HS-27A (cell line): Measurements from ENCODE around the gene ZC3H18.

ENCODE experiments used
- DNase-seq: peaks from one replicate; pipeline ENCODE4 v3.0.0-alpha.2; 2012; ENCODE audit warnings: low read depth, missing footprints

Gene ZC3H18

DNA sequence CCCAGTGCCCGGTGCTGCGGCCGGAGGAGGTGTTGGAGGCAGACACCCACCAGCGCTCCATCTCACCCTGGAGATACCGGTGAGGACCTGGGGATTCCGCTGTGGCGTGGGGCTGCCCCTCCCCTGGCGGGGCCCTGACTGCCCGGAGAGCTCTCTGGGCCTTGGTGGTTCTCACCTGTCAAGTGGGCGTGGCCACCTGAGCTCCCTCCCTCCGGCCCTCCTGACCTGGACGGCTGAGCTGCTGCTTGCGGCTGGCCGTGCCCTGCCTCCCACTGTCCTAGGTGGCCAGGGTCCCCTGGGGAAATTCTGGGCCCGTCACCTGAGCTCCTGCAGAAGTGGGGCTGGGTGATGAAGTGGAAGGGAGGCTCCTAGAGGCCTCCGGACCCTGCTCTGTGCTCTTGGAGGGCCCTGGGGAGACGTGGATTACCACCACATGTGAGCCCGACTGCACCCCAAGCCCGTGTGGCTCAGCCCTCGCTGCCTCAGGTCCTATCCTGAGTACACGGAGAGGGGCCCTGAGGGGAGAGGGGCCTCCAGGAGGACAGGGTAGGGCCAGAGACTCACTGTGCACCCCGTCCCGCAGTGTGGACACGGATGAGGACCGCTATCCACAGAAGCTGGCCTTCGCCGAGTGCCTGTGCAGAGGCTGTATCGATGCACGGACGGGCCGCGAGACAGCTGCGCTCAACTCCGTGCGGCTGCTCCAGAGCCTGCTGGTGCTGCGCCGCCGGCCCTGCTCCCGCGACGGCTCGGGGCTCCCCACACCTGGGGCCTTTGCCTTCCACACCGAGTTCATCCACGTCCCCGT lies 69.2 kb downstream of the ZC3H18 start:
- no peak for DNase-seq

DNA sequence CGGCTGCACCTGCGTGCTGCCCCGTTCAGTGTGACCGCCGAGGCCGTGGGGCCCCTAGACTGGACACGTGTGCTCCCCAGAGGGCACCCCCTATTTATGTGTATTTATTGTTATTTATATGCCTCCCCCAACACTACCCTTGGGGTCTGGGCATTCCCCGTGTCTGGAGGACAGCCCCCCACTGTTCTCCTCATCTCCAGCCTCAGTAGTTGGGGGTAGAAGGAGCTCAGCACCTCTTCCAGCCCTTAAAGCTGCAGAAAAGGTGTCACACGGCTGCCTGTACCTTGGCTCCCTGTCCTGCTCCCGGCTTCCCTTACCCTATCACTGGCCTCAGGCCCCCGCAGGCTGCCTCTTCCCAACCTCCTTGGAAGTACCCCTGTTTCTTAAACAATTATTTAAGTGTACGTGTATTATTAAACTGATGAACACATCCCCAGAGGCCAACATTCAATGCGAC lies 69.9 kb downstream of the ZC3H18 start:
- DNase-seq, result no peak

DNA sequence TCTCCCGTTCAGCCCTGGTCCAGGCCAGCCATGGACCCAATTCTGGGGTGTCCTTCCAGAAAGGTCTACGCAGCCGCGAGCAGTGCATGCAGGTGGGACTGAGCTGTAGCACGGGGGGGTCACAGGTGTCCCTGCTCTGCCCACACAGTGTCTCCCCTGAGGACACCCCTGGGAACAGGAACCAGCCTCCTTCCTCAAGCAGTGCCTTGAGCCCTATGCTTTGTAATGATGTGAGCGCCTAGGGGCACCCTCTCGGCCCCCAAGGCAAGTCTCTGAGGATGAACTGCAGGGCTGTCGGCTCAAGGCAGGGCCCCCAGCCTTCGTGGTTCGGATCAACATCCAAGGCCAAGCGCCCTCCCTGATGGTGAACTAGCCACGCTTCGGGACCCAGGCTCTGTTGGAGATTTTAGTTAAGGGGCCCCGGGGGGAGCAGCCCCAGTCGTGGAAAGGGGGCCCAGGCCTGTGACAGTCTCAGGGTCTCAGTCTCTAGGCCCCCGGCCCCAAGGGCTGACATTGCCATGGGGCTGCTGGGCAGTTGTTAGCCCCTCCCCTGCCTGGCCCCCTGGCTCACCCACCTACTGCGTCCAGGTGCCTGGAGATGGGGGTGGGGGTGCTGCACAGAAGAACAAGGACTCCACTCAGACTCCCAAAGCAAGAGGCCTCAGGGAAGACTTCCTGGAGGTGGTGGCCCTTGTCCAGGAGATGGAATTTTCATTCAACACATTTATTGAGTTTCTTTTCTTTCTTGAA lies 70.5 kb downstream of the ZC3H18 start:
- DNase-seq, result no peak

DNA sequence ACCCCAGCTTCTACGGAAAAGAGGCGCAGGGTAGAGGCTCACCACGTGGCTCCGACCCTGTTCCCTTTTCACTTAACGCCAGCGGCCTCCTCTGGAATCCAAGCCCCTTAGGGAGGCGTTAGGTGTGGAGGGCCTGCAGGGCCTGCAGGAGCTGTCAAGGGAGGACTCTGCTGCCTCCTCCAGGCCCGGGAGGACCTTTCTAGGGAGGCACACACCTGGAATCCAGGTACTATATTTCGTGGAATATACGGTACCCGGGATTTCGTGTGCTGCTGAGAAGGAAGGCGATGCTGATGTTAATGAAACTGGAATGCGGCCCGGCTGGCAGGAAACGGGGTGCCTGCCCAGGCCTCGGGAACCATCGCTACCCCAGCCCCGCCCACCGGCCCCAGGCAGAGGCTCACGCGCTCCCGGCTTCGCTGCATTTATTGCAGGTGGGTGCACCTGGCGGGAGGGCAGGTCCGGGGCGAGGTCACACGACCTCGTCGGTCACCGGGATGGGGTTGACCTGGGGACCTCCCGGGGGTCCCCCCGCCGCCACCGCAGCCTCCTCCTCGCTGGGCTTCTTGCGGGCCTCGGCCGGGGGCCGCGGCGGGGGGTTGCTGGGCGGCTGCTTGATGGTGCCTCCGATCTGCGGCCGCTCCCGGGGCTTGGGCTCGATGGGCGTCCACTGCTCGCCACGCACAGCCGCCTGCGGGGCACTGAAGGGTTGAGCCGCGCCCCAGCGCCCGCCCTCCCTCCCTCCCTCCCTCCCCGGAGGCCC lies 72.9 kb downstream of the ZC3H18 start:
- DNase-seq, result no peak

DNA sequence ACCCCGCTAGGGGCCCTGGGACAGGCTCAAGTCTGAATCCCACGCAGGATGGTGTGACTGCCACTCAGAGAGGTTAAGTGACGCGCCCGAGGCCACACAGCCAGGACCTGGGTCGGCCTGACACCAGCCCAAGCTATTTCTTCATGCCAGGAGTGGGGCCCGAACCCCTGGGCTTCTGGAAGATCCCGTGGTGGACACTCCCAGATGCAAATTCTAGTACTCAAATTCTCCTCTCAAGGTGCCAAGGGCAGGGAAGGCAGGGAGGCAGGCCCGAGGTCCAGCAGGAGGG lies 73.4 kb downstream of the ZC3H18 start:
- DNase-seq, result no peak

DNA sequence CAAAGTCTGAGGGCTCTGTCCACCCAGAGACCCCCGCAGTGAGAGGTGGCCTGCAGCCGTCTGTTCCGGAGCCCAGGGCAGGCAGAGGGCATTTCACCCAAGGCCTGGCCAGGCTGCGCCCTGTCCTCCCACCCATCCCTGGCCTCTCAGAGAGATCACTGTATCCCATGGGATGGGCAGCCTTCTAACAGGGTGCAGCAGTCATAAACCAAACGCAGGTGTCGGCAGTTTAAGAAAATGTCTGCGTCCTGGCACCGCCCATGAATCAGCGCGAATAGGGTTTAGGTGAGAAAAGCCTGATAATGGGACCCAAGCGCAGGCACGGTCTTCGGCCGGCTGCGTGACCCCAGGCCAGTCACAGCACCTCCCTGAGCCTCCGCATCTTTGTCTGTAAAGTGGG lies 75.3 kb downstream of the ZC3H18 start:
- no peak for DNase-seq

DNA sequence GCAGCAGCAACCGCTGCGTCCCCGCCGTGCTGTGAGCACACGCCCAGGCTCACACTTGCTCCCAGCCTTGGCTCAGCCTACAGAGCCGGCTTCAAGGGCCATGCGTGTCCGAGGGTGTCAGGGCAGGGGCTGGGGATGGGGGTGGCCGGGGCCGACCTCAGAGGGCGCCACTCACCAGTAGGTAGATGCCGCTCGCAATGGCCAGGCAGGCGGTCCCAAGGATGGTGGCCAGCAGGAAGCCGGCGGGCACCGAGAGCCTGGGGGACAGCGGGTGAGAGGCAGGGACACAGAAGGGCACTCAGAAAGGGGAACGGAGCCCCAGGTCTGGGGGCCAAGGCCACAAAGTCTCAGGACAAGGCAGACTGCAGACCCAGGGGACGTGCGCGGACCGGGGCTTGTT lies 75.7 kb downstream of the ZC3H18 start:
- no peak for DNase-seq

DNA sequence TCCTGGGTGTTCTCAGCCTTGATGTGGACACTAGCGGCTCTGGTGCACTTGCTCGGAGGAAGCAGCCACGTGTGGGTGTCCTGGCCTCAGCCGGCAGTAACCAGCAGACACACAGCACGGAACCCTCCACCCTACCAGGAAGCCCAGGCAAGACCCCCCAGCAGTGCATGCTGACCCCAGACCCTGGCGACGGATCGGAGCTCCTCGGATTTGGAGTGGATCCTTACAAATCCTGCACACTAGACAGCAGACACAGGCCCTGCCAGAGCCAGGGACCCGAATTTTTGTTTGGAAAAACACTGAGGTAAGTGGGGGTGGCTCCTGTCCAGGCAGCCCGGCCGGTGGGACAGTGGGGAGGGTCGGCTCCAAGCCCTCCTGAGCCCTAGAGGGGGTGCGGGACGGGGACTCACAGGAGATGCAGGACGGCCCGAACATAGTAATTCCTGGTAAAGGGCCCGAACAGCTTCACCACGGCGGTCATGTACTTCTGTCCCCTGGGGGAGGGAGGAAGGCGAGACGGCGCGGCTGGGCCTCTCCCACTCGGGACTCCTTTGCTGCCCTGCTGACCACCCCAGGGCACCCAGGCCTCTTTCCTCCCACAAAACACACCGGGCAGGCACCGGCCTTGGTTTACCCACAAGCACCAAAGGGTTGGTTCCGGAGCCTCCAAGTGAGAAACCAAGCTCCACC lies 76.3 kb downstream of the ZC3H18 start:
- no peak for DNase-seq

DNA sequence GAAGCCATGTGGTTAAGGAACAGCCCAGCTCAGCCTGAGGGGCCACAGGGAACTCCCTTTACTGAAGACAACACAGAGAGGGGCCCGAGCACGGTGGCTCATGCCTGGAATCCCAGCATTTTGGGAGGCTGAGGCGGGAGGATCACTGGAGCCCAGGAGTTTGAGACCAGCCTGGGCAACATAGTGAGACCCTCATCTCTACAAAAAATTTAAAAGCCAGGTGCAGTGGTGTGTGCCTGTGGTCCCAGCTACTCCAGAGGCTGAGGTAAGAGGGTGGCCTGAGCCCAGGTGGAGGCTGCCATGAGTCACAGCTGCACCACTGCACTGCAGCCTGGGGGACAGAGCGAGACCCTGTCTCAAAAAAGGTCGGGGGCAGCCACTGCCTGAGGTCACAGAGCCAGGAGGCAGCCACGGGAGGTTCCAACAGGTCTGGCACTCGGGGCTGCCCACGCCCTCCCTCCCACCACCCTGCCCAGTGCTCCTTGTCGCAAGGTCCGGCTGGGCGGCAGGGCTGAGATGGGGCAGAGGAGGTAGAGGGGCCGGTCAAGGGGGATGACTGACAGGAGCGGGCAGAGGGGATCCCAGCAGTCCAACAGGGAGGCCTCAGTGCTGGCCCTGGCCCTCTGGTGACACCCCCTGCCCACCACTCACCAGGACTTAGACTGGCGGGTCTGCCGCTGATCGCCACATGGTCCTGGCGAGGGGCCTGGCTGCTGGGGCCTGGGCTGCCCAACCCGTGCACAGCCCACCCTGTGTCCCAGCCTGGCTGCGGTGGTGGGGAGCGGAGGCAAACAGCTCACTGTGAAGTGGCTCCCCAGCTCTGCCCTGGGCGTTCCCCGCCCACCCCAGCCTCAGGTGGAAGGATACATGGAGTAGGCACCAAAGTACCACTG lies 77.2 kb downstream of the ZC3H18 start:
- no peak for DNase-seq

DNA sequence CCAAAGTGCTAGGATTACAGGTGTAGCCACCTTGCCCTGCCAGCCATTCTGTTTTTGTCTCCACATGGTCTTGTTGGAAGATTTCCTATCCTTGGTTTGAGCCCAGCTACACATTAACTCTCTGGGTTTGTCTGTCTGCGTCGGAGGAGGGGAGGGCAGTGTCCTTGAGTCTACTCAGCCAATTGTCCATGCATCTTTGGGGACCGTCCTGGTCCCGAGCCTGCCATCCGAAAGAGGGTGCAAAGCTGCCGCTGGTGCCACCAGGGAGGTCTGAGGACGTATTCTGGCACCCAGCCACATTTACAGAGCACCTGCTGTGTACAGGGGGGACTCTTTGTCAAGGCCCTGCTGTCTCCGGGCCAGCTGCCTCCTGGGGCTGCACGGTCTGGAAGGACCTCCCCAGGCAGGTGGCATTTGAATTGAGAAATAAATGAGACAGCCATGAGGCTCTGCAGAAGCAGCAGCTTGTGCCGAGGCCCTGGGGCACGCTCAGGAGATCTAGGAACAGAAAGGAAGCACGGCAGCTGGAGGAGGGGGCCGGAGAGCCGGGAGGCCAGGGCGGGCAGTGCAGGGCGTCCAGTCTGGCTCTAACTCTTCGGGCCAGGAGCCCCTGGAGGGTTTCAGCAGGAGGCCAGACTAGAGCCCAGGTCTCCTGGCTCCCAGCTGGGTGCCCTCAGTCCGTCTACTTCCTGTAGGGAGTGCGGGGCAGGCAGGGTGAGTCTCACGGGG lies 79.2 kb downstream of the ZC3H18 start:
- DNase-seq, result no peak

DNA sequence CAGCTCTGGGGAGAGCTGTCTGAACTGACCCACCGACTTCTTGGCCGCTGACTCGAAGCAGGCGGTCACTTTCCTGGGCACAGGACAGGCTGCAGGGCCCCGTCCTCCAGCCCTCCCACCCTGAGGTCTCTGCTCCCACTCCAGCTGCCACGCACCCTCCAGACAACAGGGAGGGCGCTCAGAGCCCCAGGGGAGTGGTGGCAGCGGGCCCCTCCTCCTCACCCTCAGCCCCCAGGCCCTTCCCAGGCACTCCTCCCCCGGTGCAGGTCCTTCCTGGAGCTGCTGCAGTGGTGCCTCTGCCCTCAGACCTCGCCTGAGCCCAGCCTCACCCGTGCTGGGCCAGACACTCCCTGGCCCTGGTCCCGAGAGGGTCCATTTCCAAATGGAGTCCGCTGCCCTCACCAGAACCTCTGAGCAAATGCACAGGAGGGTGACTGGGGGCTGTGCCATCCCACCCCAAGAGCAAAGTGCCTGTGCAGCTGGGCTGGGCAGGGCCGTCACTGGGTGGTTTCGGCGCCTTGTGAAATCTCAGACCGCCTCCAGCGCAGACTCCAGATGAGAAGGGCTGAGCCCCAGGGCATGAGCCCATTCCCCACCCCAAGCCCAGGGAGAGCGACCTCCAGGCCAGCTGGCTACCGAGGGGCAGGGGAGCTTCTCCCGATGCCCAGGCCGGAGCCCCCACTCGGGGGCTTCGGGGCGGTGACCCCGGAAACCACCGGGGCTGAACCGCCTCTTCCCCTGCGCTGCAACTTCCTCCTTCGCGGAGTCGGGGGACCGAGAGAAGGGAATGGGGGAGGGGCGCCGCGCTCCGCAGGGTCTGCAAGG lies 79.9 kb downstream of the ZC3H18 start:
- no peak for DNase-seq

DNA sequence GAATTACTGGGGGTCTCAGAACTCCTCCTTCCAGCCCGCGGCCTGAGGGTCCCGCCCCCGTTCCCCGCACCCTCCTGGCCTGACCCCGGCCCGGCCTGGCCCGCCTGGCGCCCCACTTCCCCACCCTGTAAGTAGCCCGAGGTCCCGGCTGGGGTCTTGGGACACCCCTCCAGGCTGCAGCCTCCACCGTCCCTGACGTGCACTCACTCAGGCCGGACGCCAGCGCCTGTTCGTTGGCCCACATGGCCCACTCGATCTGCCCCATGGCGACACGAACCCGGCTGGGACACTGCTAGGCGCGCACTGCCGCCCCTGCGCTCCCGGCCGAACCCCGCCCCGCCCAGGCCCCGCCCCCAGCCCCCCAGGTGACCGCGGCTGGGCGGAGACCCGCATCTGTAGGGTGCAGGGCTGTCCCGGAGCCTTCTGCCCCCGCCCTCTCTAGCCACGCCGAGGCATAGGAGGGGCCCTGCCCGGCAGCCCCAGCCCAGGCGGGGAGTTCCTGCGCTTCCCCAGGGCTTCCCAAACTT lies 80.6 kb downstream of the ZC3H18 start, which contains the start of gene CYBA:
CYBA (minus strand) TSS at position 305 of the 527 bp plus-strand sequence; CDS start at position 265, 40 bp downstream.
- DNase-seq, result no peak

DNA sequence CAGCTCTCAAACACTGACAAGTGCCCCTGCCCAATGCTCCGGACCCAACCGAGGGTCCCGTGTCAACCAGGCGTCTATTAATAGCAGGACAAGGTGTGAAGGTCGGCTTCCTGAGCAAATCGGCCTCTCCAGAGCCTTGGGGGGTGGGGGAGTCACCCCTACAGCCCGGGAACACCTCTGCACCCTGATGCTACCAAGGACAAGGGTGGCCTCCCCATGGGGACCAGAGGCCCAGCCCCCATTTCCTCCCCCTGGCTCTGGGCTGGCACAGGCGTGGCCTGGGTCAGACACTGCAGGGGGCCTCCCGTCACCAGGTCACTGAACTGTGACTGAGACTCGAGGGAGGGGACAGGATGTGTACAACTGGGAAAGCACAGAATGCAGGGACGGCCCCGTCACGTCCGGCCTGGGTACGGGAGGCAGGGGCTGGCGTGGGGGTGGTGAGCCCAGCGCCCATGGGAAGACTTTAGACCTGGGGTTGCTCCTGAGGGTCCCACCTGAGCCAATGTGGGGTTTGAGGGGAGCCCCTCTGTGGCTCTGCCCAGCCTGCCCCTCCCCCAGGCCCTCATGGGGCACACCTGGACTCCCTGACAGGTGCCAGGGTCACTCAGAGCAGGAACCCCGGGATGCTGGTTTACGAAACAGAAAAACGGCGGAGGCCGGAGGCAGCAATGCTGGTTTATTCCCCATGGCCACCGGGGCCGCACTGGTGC lies 81.2 kb downstream of the ZC3H18 start:
- no peak for DNase-seq

DNA sequence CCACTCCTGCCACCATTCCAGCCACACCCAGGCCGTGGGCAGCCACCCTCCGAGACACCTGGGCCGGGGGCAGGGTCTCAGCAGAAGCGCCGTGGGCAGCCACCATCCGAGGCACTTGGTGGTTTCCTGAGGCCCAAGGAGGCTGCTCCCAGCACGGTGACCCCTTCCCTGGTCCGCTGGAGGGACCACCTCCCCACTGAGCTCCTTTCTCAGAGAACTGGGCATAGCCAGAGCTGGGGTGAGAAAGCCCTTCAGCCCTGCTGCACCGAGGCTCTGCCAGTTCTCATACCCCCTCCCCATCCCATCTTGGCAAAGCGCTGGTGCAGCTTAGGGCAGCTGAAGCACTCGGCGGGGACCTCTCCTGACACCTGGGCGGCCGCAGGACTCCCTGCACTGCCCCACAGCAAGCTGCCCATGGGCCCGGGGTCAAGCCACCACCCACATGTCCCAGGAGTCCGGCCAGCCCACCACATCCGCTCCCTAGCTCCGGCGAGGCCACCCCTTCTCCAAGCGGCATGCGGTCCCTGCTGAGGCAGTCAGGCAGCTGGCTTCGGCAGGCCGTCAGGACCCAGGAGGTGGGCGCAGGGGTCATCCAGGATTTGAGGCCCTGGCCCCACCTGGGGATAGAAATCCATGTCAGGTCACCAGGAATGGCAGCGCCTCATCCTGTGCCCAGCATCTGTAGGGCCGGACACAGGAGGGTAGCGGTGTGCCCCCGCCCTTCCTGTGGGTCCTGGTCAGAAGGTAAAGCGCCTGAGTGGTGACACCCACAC lies 82.0 kb downstream of the ZC3H18 start:
- DNase-seq, result no peak

DNA sequence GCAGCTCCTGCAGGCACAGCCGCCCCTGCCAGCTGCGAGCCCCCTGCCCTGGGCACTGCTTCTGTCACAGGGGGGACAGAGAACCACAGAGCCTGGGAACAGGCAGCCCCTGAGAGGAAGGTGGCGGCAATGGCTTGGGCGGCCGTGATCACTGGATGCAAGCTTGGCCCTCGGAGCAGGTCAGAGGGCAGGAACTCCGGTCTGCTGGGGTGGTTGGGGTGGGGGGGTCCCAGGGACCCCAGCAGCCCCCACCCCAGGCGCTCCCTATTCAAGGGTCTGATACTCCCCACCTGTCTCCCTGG lies 82.5 kb downstream of the ZC3H18 start:
- no peak for DNase-seq

DNA sequence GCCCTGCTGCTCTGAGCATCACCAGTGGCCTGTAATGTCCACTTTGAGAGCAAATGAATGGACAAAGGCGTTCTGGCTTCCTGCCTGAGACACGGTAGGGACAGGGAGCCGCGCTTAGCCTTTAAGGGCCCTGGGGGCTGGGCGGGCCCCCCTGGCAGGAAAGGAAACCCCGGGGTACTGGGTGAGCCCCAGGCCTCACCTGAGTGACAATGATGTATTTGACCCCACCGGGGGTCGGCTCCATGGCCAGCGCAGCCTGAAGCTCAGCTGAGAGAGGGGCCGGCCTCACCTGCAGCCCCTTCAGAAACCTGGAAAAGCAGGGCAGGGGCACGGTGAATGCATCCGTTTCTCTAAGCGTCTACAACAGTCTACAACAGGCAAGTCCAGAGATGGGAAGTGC lies 82.9 kb downstream of the ZC3H18 start:
- DNase-seq, result no peak

DNA sequence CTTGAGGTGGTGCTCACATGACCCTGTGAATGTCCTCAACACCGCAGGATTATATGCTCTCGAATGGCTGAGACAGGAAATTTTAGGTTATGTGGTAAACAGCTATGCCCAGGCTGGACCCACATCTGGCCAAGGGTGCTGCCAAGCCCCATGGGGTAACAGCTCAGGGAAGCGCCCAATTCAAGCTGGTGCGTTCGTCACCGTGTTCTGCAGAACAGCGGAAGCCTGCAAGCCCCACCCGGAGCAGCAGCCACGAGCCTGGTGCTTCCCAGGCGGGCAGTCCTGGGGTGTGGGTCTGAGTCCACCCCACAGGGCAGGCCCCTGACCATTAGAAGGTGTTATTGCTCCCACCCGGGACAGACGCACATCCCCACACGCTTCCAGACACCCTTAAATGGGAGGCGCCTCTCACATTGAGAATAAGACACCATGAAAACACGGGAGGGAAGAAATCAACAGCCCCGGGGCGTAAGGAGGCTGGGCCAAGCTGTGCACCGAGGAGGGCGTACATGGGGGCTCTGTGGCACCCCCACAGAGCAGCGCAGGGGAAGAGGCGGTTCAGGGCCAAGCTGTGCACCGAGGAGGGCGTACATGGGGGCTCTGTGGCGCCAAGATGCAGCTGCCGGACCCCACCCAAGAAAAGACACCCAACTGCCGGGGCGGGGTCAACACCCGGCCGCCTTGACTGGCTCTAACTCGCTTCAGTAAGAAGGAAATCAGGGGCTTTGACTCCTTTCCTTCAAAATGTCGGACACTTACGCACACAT lies 83.6 kb downstream of the ZC3H18 start:
- DNase-seq, result no peak
